ENCODE data around the gene FOSB.

DNA sequence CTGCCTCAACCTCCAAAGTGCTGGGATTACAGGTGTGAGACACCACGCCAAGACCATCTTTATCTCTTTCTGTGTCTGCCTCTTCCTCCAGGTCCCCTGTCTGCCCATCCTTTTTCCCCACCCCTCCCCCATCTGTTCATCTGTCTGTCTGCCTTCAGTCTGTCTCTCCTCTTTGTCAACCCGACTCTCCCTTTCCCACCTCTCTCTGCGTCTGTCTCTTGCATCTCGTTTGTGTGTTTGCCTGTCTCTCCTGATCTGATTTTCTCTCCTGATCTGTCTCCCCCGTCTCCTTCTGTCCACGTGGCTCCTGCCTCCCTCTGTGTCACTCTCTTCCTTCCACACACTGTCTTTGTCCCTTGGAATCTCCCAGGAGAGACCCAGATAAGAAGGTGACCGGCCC lies 49.4 kb downstream of the FOSB start:
- TF ChIP-seq, protein P1, sequence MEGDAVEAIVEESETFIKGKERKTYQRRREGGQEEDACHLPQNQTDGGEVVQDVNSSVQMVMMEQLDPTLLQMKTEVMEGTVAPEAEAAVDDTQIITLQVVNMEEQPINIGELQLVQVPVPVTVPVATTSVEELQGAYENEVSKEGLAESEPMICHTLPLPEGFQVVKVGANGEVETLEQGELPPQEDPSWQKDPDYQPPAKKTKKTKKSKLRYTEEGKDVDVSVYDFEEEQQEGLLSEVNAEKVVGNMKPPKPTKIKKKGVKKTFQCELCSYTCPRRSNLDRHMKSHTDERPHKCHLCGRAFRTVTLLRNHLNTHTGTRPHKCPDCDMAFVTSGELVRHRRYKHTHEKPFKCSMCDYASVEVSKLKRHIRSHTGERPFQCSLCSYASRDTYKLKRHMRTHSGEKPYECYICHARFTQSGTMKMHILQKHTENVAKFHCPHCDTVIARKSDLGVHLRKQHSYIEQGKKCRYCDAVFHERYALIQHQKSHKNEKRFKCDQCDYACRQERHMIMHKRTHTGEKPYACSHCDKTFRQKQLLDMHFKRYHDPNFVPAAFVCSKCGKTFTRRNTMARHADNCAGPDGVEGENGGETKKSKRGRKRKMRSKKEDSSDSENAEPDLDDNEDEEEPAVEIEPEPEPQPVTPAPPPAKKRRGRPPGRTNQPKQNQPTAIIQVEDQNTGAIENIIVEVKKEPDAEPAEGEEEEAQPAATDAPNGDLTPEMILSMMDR (IDR thresholded peaks at IDR 0.05; ENCODE audit: poor library complexity, severe bottlenecking), result no peak
- no peak for TF ChIP-seq TAF1 (IDR thresholded peaks at IDR 0.05; ENCODE audit: low read depth)
- no peak for TF ChIP-seq POLR2AphosphoS5 (IDR thresholded peaks at IDR 0.05)
- TF ChIP-seq, protein P2, sequence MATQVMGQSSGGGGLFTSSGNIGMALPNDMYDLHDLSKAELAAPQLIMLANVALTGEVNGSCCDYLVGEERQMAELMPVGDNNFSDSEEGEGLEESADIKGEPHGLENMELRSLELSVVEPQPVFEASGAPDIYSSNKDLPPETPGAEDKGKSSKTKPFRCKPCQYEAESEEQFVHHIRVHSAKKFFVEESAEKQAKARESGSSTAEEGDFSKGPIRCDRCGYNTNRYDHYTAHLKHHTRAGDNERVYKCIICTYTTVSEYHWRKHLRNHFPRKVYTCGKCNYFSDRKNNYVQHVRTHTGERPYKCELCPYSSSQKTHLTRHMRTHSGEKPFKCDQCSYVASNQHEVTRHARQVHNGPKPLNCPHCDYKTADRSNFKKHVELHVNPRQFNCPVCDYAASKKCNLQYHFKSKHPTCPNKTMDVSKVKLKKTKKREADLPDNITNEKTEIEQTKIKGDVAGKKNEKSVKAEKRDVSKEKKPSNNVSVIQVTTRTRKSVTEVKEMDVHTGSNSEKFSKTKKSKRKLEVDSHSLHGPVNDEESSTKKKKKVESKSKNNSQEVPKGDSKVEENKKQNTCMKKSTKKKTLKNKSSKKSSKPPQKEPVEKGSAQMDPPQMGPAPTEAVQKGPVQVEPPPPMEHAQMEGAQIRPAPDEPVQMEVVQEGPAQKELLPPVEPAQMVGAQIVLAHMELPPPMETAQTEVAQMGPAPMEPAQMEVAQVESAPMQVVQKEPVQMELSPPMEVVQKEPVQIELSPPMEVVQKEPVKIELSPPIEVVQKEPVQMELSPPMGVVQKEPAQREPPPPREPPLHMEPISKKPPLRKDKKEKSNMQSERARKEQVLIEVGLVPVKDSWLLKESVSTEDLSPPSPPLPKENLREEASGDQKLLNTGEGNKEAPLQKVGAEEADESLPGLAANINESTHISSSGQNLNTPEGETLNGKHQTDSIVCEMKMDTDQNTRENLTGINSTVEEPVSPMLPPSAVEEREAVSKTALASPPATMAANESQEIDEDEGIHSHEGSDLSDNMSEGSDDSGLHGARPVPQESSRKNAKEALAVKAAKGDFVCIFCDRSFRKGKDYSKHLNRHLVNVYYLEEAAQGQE (IDR thresholded peaks at IDR 0.05; ENCODE audit: borderline replicate concordance), result no peak
- TF ChIP-seq EP300 (conservative IDR thresholded peaks at IDR 0.05; ENCODE audit: poor library complexity, severe bottlenecking), result no peak
- no peak for TF ChIP-seq EZH2 (IDR thresholded peaks at IDR 0.05; ENCODE audit: borderline replicate concordance, insufficient read depth, low read length, poor library complexity, severe bottlenecking)
